Nephron progenitor cell (in vitro differentiated cells): Measurements from ENCODE around the gene ST7.
A peak's percentile ranks its signal among the peaks of the same experiment; 100 is the strongest.

Source experiments
- DNase-seq: peaks from one replicate; pipeline ENCODE4 v3.0.0; 2021
- H3K27ac Mint-ChIP-seq: 2 replicates; pipeline ENCODE4 v1.8.0; 2021; ENCODE audit warnings: mild to moderate bottlenecking, moderate library complexity, mixed read lengths
- H3K27me3 Mint-ChIP-seq: 2 replicates; pipeline ENCODE4 v1.8.0; 2021; ENCODE audit warnings: mild to moderate bottlenecking, low read depth, mixed read lengths; ENCODE audit not compliant: poor library complexity
- H3K36me3 Mint-ChIP-seq: 2 replicates; pipeline ENCODE4 v1.8.0; 2021; ENCODE audit warnings: low read depth, mixed read lengths
- H3K4me1 Mint-ChIP-seq: 2 replicates; pipeline ENCODE4 v1.8.0; 2021; ENCODE audit warnings: mixed read lengths
- H3K4me3 Mint-ChIP-seq: 2 replicates; pipeline ENCODE4 v1.8.0; 2021; ENCODE audit warnings: mild to moderate bottlenecking, moderate library complexity, mixed read lengths
- H3K9me3 Mint-ChIP-seq: 2 replicates; pipeline ENCODE4 v1.8.0; 2021; ENCODE audit warnings: mild to moderate bottlenecking, moderate library complexity, mixed read lengths
- TF ChIP-seq, protein P1 (sequence below): fragments of 200-600 bp; sonication (generic); IDR thresholded peaks from 2 replicates; pipeline ENCODE4 v1.5.0; 2021; ENCODE audit warnings: antibody characterized with exemption

The ST7 gene

DNA sequence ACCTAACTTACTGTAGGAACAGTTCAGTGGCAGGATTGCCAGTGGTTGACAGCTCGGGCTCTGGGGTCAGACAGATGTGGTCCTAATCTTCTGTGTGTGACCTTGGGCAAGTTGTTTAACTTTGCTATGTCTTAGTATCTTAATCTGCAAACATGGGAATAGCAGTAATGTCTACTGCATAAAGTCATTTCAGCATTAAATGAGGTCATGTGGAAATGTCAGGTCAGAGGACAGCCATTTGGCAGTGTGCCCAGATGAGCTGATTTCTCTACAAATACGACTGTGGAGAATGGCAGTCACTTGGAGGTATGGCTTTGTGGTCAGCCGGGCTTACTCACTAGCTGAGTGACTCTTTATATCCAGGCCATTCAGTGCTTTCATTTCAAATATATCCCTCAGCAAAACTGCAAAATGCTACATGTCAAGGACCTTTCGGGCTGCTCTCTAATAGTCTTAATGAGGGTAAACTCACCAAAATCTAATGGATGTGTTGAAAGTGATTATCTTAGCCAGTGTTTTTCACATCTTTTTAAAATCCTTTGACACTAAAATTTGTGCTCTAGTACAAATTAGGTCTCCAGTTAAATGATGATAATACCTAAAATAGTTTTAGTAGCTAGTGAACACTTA is 171.4 kb downstream of the ST7 start:
- DNase-seq: no peak

DNA sequence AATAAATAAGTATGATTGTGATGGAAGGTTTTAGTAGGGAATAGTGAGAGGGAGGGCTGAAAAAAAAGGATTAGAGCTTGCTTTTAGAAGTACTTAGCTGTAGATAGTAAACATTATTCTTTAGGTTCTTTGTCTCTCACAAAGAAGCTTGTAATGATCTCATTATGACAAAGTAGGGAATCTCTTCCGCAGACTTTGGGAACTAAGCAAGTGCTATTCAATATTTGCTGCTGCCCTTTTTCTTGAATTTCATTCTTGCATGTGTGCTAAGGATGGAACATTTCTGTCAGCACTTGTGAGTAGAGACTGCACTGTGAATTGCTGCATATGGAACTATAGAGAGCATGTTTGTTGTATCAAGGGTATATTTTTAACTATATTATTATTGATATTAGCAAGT is 173.4 kb downstream of the ST7 start:
- H3K4me3 Mint-ChIP-seq: no peak overlapping the region
- no peak overlapping the region for H3K27ac Mint-ChIP-seq
- H3K27me3 Mint-ChIP-seq: no peaks in the 10 kb centered on the region
- no peaks in the 10 kb centered on the region for H3K36me3 Mint-ChIP-seq
- H3K9me3 Mint-ChIP-seq: no peaks in the 10 kb centered on the region
- TF ChIP-seq, protein P1, sequence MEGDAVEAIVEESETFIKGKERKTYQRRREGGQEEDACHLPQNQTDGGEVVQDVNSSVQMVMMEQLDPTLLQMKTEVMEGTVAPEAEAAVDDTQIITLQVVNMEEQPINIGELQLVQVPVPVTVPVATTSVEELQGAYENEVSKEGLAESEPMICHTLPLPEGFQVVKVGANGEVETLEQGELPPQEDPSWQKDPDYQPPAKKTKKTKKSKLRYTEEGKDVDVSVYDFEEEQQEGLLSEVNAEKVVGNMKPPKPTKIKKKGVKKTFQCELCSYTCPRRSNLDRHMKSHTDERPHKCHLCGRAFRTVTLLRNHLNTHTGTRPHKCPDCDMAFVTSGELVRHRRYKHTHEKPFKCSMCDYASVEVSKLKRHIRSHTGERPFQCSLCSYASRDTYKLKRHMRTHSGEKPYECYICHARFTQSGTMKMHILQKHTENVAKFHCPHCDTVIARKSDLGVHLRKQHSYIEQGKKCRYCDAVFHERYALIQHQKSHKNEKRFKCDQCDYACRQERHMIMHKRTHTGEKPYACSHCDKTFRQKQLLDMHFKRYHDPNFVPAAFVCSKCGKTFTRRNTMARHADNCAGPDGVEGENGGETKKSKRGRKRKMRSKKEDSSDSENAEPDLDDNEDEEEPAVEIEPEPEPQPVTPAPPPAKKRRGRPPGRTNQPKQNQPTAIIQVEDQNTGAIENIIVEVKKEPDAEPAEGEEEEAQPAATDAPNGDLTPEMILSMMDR: no peak
- H3K4me1 Mint-ChIP-seq: no peaks in the 10 kb centered on the region
- DNase-seq: no peak

More for the DNA sequence above, 171.4 kb downstream of the ST7 start:
- Mint-ChIP-seq H3K36me3 (no peaks in the 10 kb centered on the region), H3K4me3 (no peak overlapping the region), H3K27ac (no peak overlapping the region), H3K4me1 (no peaks in the 10 kb centered on the region), H3K9me3 (no peaks in the 10 kb centered on the region), H3K27me3 (no peaks in the 10 kb centered on the region)
- TF ChIP-seq, protein P1: no peak

DNA sequence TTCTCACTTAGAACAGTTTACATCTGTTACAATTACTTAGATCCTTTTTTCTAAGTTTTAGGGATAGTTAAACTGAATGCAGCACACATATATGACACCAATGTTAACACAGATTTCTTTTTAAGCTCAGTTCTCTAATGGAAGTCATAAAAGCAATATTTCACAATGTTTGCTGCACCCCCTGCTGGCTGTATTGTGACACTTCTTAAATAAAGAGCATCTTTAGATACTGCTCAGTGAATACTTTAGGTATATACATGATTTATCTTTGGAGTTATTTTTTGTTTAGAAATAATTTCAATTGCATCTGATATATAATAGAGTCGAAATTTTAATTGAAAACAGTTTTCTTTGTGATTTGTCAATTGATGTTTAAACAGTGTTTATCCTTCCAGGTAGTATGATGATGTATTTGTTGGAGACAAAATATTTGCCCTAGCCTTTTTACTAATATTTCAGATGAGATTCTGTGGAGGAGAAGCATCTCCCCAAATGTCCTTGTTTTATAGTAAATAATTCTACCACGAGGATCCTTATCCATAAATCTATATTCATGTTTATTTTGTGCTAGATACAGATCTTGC is 174.4 kb downstream of the ST7 start:
- no peak overlapping the region for H3K4me3 Mint-ChIP-seq
- no peaks in the 10 kb centered on the region for H3K9me3 Mint-ChIP-seq
- TF ChIP-seq, protein P1: peak; percentile 80
- H3K4me1 Mint-ChIP-seq: no peaks in the 10 kb centered on the region
- no peaks in the 10 kb centered on the region for H3K27me3 Mint-ChIP-seq
- H3K36me3 Mint-ChIP-seq: peaks cover 4% of the 10 kb centered on the region
- peak; percentile 28 for DNase-seq
- no peak overlapping the region for H3K27ac Mint-ChIP-seq

DNA sequence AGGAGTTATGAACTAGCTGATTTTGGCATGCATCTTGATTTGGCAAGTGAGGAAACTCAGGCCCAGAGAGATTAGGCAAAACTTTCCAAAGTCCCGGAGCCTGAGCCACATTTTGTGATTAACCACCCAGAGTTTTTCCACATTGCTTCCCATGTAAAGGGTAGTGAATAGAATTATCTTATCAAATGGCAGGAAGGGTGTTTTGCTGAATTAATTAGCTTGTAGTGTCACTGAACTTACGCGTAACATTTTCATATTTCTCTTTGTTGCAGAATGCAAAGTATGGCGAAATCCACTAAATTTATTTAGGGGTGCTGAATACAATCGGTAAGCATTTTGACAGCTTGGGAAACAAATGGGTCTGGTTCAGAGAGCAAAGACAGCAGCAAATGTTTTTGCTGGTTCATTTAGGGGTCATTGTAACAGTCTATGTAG is 176.2 kb downstream of the ST7 start:
- no peaks in the 10 kb centered on the region for H3K9me3 Mint-ChIP-seq
- no peak for DNase-seq
- H3K36me3 Mint-ChIP-seq: peaks cover 23% of the 10 kb centered on the region
- H3K27ac Mint-ChIP-seq: no peak overlapping the region
- no peak overlapping the region for H3K4me3 Mint-ChIP-seq
- TF ChIP-seq, protein P1: no peak
- H3K27me3 Mint-ChIP-seq: no peaks in the 10 kb centered on the region
- H3K4me1 Mint-ChIP-seq: no peaks in the 10 kb centered on the region

DNA sequence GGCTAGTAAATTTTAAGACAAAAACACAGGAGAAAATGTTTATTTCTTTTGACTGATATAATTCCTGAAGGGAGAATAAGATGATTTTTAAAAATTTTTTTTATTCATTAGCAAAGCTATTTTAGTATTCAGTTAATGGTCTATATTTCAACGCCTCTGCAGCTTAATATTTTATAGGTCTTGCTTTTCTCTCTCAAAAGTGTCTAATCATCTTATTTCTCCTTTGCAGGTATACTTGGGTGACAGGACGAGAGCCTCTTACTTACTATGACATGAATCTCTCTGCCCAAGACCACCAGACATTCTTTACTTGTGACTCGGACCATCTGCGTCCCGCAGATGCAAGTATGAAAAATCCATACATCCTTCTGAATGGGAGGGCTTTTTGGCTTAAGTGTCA is 177.0 kb downstream of the ST7 start:
- no peak for DNase-seq
- Mint-ChIP-seq H3K36me3 (peaks cover 24% of the 10 kb centered on the region), H3K27ac (no peak overlapping the region), H3K4me1 (no peaks in the 10 kb centered on the region), H3K9me3 (no peaks in the 10 kb centered on the region), H3K27me3 (no peaks in the 10 kb centered on the region), H3K4me3 (no peak overlapping the region)
- TF ChIP-seq, protein P1: no peak
